Fibroblast of skin of left quadriceps (primary cell): Measurements from ENCODE around the gene AP2A1.

ENCODE experiments used
- DNase-seq, 2 experiments: peaks; one replicate each; pipeline ENCODE4 v3.0.0-alpha.2; 2013; ENCODE audit warnings: low read depth in 2 of 2

AP2A1 gene

DNA sequence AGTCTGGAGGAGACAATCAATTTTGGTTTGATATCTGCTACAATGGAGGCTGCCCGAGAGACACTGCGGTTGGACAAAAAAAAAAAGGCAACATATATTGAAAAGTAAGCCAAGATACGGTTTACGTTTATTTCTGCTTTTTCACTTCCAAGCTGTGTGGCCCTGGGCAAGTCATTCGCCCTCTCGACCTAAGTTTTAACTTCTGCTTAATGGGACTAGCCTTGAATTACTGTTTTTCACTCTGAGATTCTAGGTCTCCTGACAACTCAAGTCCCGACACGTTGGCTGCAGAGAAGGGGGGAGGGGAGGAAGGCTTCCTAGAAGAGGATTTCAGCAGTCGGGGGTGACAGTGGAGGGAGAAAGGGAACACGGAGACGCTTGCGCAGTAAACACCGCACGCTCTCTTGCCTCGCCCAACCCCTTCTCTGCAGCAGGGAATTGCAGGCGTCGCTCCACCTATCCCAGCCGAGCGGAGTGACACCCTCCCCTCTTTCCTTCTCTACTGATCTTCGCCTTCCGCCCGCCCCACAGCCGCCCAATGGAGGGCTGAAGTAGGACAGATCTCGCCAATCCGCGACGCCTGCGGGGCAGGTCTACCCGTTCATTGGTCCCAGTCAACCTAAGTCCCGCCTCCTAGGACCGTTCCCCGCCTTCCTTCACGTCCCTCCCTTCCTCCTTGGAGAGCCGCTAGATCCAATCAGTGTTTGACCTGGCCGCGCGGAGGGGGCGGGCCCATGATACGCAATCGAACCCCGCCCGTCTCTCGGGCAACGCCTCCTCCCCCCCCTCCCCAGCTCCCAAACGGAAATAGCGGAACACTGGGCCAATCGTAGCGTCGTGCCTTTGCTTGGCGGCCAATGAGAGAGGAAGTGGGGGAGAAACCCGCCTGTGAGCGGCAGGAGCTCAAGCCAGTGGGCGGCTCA lies 533 bp upstream of the AP2A1 start:
- peak; percentile 100 for DNase-seq

- DNase-seq = no peak
Observed at GRCh38 chr19:49767381-49767780, 580 bp downstream of the AP2A1 start.

- no peak for DNase-seq
Observed at GRCh38 chr19:49767967-49768581, 1.3 kb downstream of the AP2A1 start.

DNA sequence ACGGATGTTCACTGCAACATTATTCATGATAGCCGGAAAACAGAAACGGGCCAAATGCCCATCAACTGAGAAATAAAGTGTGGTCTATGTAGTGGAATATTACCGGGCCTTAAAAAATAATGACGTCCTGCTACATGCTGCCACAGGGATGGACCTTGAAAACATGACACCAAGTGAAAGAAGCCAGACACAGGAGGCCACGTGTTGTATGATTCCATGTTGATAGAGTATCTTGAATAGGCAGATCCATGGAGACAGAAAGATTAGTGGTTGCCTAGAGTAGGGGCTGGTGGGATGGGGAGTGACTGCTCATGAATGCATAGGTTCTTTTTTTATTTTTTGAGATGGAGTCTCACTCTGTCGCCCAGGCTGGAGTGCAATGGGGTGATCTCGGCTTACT lies 3.7 kb downstream of the AP2A1 start:
- DNase-seq = no peak

DNA sequence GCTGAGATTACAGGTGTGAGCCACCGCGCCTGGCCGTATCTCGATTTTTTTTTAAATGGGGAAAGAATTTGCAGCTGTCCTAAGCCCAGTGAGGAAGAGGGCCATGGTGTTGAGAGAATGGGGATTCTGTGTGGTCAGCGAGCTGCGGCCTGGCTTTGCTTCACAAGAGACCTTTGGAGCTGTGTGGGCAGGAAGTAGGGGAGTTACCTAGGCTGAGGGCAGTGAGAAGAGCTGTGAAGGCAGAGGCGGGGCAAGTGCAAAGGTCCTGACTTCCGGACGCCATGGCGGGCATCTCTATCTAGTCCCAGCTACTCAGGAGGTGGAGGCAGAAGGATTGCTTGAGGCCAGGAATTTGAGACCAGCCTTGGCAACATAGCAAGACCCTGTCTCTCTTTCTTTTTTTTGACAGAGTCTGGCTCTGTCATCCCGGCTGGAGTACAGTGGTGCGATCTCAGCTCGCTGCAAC lies 4.9 kb downstream of the AP2A1 start:
- DNase-seq = no peak

DNA sequence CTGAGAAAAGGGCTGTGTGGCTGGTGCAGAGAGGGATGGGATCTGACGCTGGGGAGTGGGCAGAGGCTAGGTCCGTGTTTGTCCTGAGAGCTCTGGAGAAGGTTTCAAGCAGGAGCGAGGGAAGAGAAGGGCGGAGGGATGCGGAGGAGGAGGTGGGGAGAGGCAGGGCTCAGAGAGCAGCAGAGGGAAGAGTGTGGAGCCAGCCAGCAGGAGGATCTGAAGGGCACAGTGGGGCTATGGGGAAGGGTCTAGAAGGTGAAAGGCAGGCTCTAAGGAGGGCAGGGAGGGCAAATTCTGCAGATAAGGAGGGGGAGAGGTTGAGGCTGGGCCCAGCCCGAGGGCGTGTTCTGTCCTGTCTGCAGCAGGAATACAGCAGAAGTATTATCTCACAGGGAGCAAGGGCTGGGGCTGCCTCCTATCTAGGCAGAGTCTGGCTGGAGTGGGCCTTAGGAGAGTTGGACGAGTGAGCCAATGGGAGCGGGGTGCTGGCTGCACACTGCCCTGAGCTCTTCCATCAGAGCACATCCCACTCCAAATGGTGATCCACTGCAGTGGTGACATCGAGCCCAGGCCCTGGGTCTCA lies 6.1 kb downstream of the AP2A1 start:
- DNase-seq = no peak

GRCh38 chr19:49773663-49774350 lies 7.0 kb downstream of the AP2A1 start:
- no peak for DNase-seq

- no peak for DNase-seq
Observed at GRCh38 chr19:49774969-49775368, 8.2 kb downstream of the AP2A1 start.

DNA sequence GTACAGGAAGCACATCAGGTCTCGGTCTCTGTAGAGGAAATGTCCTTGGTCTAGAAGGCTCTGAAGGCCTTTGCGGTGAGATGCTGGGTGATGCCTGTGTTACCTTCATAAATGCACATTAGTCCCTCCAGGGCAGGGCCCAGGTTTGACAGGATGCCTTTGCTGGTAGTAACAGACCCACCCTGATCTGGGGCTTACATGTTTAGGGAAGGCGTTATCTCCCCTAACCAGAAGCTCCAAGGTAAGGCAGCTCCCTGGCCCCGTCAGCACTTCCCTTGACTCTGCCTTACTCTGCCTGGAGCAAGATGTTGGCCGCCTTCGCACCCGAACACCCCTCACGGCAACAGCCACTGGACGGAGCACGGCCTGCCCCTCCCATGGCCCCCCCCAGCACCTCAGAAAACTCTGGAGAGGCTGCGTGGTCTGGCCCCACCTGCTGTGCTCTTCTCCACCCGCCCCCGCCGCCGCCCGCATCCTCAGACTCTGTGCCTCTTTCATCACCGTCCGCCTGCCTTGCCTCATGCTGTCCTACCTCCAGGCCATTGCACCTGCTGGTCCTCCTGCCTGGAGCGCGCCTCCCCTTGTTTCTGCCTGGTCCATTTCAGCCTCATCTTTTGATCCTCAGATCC lies 9.1 kb downstream of the AP2A1 start:
- no peak for DNase-seq

- no peak for DNase-seq
Observed at GRCh38 chr19:49776371-49776764, 9.6 kb downstream of the AP2A1 start.

GRCh38 chr19:49779731-49780555 lies 13.1 kb downstream of the AP2A1 start:
- DNase-seq = no peak

GRCh38 chr19:49780861-49781260 lies 14.1 kb downstream of the AP2A1 start:
- DNase-seq = no peak

GRCh38 chr19:49781394-49781793 lies 14.6 kb downstream of the AP2A1 start:
- no peak for DNase-seq

DNA sequence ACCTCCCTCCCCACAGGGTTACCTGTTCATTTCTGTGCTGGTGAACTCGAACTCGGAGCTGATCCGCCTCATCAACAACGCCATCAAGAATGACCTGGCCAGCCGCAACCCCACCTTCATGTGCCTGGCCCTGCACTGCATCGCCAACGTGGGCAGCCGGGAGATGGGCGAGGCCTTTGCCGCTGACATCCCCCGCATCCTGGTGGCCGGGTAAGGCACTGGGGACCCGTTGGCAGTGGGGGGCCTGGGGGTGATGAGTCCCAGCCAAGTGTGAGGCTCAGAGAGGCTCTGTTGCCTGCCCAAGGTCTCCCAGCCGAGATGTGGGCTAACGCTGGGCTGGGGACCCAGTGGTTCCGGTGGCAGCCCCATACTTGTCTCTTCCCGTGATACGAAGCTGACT lies 15.7 kb downstream of the AP2A1 start:
- no peak for DNase-seq

- DNase-seq = no peak
Observed at GRCh38 chr19:49786376-49786820, 19.6 kb downstream of the AP2A1 start.

DNA sequence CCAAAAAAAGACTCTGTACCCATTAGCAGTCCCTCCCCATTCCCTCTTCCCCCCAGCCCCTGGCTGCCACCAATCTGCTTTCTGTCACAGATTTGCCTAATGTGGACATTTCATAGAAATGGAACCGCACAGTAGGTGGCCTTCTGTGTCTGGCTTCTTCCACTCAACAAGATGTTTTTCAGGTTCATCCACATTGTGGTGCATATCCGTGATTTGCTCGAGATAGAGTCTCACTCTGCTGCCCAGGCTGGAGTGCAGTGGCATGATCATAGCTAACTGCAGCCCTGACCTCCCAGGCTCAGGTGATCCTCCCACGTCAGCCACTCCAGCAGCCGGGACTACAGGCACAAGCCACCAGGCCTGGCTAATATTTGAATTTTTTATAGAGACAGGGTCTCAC lies 20.9 kb downstream of the AP2A1 start:
- no peak for DNase-seq

DNA sequence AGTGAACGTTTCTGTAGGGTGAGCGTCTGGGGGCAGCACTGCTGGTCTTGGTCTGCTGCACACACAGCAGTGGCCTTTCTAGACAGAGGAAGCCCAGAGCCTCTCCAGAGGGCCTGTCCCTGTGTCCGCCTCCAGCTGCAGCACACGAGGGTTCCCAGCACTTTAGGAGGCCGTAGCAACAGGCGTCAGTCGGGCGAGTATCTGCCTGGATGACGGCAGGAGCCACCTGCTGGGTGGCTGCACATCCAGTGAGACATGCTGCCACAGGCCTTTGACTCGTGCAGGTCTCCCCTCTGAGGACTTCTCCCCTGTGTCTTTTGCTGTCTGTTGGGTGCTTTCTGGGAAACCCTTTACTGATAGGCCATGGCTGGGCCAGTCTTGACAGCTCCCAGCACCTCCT lies 22.1 kb downstream of the AP2A1 start:
- no peak for DNase-seq

DNA sequence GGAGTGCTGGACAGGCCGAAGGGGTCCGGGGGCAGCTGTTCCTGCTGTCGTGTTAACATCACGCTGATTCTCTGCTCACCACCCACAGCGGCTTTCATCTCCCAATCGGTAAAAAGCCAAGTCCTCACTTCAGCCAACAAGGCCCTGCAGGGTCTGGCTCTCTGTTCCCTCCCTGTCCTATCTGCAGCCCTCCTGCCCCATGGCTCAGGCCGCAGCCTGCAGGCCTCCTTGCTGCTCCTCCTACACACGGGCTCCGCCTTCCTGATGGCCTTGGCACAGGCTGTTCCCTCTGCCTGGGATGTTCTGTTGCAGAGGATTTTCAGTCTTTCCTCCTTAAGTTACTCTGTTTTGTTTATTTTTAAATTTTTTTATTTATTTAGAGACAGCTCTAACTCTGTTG lies 24.1 kb downstream of the AP2A1 start:
- DNase-seq = no peak

- no peak for DNase-seq
Observed at GRCh38 chr19:49791776-49792445, 25.1 kb downstream of the AP2A1 start.
